Panc1 (cell line): ENCODE measurements around the gene SPP1. TPM values are rescaled to one million over a fixed set of nuclear protein-coding genes. Genes with fewer than 3 reads are reported as not detected.

Experiments used
- ATAC-seq: fragments of 200-7000 bp; cut with Tn5 transposase; 2 replicates; pipeline ENCODE4 v1.9.1; 2020; ENCODE audit warnings: mild to moderate bottlenecking, moderate library complexity
- BruUV-seq: library from RNA; stranded (reverse); fragments of 400-500 nt; replicated peaks from 2 replicates; lab custom pipeline; 2021; lab: Mats Ljungman, UMichigan
- CTCF ChIA-PET: fragments of 300-600 bp; sonication (Branson Sonifier 250); formaldehyde crosslinking; loops from one replicate; lab custom pipeline; 2022; ENCODE audit warnings: antibody characterized with exemption; lab: Charles Lee
- POLR2A ChIA-PET: fragments of 300-600 bp; sonication (Branson Sonifier 250); formaldehyde crosslinking; loops from one replicate; lab custom pipeline; 2022; ENCODE audit warnings: antibody characterized with exemption; lab: Charles Lee
- DNase-seq: peaks from one replicate; pipeline ENCODE4 v3.0.0-alpha.2; 2010; ENCODE audit warnings: low read depth, low spot score
- H3K27ac ChIP-seq: 2 replicates; pipeline ENCODE4 v1.5.1; 2011; ENCODE audit warnings: mild to moderate bottlenecking, low read length, inconsistent platforms
- H3K27me3 ChIP-seq: fragments of 200-500 bp; sonication (Bioruptor generic); 2 replicates; pipeline ENCODE4 v1.6.0; 2014; ENCODE audit warnings: low read length, inconsistent platforms; ENCODE audit not compliant: control insufficient read depth, insufficient read depth
- H3K36me3 ChIP-seq: fragments of 200-500 bp; sonication (Bioruptor generic); 2 replicates; pipeline ENCODE4 v1.5.1; 2014; ENCODE audit warnings: inconsistent platforms, mild to moderate bottlenecking, low read length, moderate library complexity; ENCODE audit not compliant: control insufficient read depth, insufficient read depth
- H3K4me1 ChIP-seq: 2 replicates; pipeline ENCODE4 v1.5.1; 2011; ENCODE audit warnings: inconsistent platforms, mild to moderate bottlenecking, low read length, moderate library complexity; ENCODE audit not compliant: control insufficient read depth, insufficient read depth
- H3K4me3 ChIP-seq, 2 experiments: 2 replicates each; pipeline ENCODE4 v1.5.1; 2011 to 2012; ENCODE audit warnings: low read depth in 2 of 2, low read length in 2 of 2, mild to moderate bottlenecking in 2 of 2, inconsistent platforms in 1 of 2, moderate library complexity in 1 of 2
- H3K9me3 ChIP-seq: fragments of 200-500 bp; sonication (Bioruptor generic); 2 replicates; pipeline ENCODE4 v1.5.1; 2014; ENCODE audit warnings: low read depth, mild to moderate bottlenecking, inconsistent platforms, low read length, moderate library complexity; ENCODE audit not compliant: control insufficient read depth, insufficient read depth
- POLR2AphosphoS5 ChIP-seq: IDR thresholded peaks from 2 replicates; pipeline ENCODE4 v1.6.1; 2012; ENCODE audit warnings: mild to moderate bottlenecking, low read depth, low read length, moderate library complexity
- REST ChIP-seq, 2 experiments: IDR thresholded peaks; 2 replicates each; pipeline ENCODE4 v1.6.1; 2011 to 2012; ENCODE audit warnings: low read depth in 2 of 2, control low read depth in 1 of 2, low read length in 1 of 2, mild to moderate bottlenecking in 1 of 2, moderate library complexity in 1 of 2; ENCODE audit not compliant: insufficient read depth in 1 of 2
- SIN3A ChIP-seq: IDR thresholded peaks from 2 replicates; pipeline ENCODE4 v1.6.1; 2012; ENCODE audit warnings: low read depth, mild to moderate bottlenecking, low read length, moderate library complexity, borderline replicate concordance; ENCODE audit not compliant: insufficient read depth
- TCF7L2 ChIP-seq: IDR thresholded peaks from 2 replicates; pipeline ENCODE4 v1.6.1; 2011; ENCODE audit warnings: mild to moderate bottlenecking, low read depth, low read length, inconsistent platforms
- in situ Hi-C: cut with HindIII; loops from 2 replicates; pipeline ENCODE4 v1.10.0; 2016; ENCODE audit warnings: low sequenced_read_pairs, low pct_unique_long_range_greater_than_20kb
- intact Hi-C: fragments of 100-400 bp; cut with micrococcal nuclease; formaldehyde crosslinking; loops from one replicate; pipeline ENCODE4 v1.10.0; 2022; ENCODE audit not compliant: unreplicated experiment
- total RNA-seq: library from RNA; stranded (reverse); gene quantifications from one replicate; pipeline ENCODE4 v1.2.1, GENCODE V29; 2021; ENCODE audit not compliant: unreplicated experiment
- TF ChIP-seq, protein P1 (sequence below): fragments of 450-650 bp; IDR thresholded peaks from 2 replicates; pipeline ENCODE4 v1.5.1; 2017; ENCODE audit warnings: mild to moderate bottlenecking

SPP1 gene
- total RNA-seq, 1 experiment from 2014 or later, result 1.6 TPM

GRCh38 chr4:87986508-87986907 lies 11.0 kb downstream of the SPP1 start:
- POLR2A ChIA-PET, result interaction anchor here (0.6 kb wide), 1 partner anchor 431 kb away, joined by 3 read pairs; no protein-coding TSS in a partner anchor
- in situ Hi-C loops, result no loop called here

GRCh38 chr4:87989765-87990164 lies 14.3 kb downstream of the SPP1 start:
- BruUV-seq, result no TSS peak
- intact Hi-C loops, result no loop called here

More at GRCh38 chr4:87986508-87986907, 11.0 kb downstream of the SPP1 start:
- TF ChIP-seq TCF7L2 (no peak), REST (IDR thresholded peaks at IDR 0.05; ENCODE audit: insufficient read depth in 1 of 2, low read depth in 2 of 2, low read length in 1 of 2) (no peak), SIN3A (no peak), POLR2AphosphoS5 (no peak)
- TF ChIP-seq, protein P1, sequence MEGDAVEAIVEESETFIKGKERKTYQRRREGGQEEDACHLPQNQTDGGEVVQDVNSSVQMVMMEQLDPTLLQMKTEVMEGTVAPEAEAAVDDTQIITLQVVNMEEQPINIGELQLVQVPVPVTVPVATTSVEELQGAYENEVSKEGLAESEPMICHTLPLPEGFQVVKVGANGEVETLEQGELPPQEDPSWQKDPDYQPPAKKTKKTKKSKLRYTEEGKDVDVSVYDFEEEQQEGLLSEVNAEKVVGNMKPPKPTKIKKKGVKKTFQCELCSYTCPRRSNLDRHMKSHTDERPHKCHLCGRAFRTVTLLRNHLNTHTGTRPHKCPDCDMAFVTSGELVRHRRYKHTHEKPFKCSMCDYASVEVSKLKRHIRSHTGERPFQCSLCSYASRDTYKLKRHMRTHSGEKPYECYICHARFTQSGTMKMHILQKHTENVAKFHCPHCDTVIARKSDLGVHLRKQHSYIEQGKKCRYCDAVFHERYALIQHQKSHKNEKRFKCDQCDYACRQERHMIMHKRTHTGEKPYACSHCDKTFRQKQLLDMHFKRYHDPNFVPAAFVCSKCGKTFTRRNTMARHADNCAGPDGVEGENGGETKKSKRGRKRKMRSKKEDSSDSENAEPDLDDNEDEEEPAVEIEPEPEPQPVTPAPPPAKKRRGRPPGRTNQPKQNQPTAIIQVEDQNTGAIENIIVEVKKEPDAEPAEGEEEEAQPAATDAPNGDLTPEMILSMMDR, result no peak
- intact Hi-C loops, result no loop called here
- Histone ChIP-seq H3K27ac (no peak overlapping the region), H3K9me3 (no peaks in the 10 kb centered on the region), H3K36me3 (no peaks in the 10 kb centered on the region), H3K27me3 (no peaks in the 10 kb centered on the region; the same call in 1 of the 2 replicates), H3K4me3 (no peak overlapping the region), H3K4me1 (no peaks in the 10 kb centered on the region)
- no peak for ATAC-seq
- BruUV-seq, result no TSS peak
- DNase-seq, result no peak
- CTCF ChIA-PET, result interaction anchor here (1.5 kb wide), 1 partner anchor 133 kb away, joined by 8 read pairs; no protein-coding TSS in a partner anchor

More at GRCh38 chr4:87989765-87990164, 14.3 kb downstream of the SPP1 start:
- TF ChIP-seq, protein P1, result no peak
- no peak for TF ChIP-seq REST (IDR thresholded peaks at IDR 0.05; ENCODE audit: insufficient read depth in 1 of 2, low read depth in 2 of 2, low read length in 1 of 2)
- no peak for TF ChIP-seq POLR2AphosphoS5
- ChIA-PET CTCF (no interaction called here), POLR2A (no interaction called here)
- no peaks in the 10 kb centered on the region for H3K9me3 ChIP-seq
- no peaks in the 10 kb centered on the region; the same call in 1 of the 2 replicates for H3K27me3 ChIP-seq
- H3K36me3 ChIP-seq, result no peaks in the 10 kb centered on the region
- H3K4me3 ChIP-seq, result no peak overlapping the region
- no peak overlapping the region for H3K27ac ChIP-seq
- in situ Hi-C loops, result no loop called here
- ATAC-seq, result no peak
- no peaks in the 10 kb centered on the region for H3K4me1 ChIP-seq
- no peak for DNase-seq
